ENCODE data around the gene NR2F1-AS1.
"Not testable (repeated sequence)": the region's sequence is repeated elsewhere in the genome, so short reads cannot be mapped to it uniquely, and the experiment has no call there.

Gene NR2F1-AS1

DNA sequence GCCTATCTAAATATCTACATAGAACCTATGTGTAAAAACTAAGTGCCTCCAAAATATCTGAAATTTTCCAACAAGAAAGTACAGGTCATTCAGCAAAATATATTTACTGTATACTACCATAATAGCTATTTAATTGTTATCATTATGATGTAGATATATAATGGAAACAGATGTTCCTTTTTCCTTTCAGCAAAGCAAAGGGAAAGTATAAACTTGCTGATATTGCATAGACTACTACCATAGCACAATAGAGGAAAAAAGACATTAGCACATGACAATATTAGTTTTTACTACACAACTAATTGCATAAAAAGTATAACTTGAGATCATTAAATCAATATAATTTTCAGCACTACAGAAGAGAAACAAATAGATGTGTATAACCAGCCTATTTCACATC lies 14.9 kb downstream of the NR2F1-AS1 start:
- Histone ChIP-seq H3K79me1 (ENCODE audit: low read length) (no peaks in the 10 kb centered on the region), H2BK12ac (ENCODE audit: low read length) (no peak overlapping the region), H3K23ac (ENCODE audit: low read length) (no peak overlapping the region), H3K4me3 (ENCODE audit: low read depth, low read length) (no peak overlapping the region), H4K91ac (ENCODE audit: low read depth, low read length) (no peak overlapping the region), H2BK120ac (ENCODE audit: insufficient read depth, low read length, poor library complexity) (no peak overlapping the region), H3K36me3 (ENCODE audit: control insufficient read depth in 1 of 2, insufficient read depth in 2 of 2, low read length in 2 of 2) (no peaks in the 10 kb centered on the region), H2AFZ (ENCODE audit: insufficient read depth, low read length, poor library complexity) (no peak overlapping the region), H3K14ac (ENCODE audit: low read length) (no peak overlapping the region), H2BK5ac (ENCODE audit: low read depth, low read length, poor library complexity) (no peak overlapping the region), H3K27me3 (ENCODE audit: insufficient read depth, low read length) (peaks cover 17% of the 10 kb centered on the region), H3K79me2 (ENCODE audit: control insufficient read depth, insufficient read depth, low read length, poor library complexity) (no peaks in the 10 kb centered on the region), H3K4ac (ENCODE audit: low read depth, low read length) (no peak overlapping the region), H3K9ac (ENCODE audit: low read length) (no peak overlapping the region), H3K4me1 (ENCODE audit: control insufficient read depth in 1 of 2, insufficient read depth in 2 of 2, low read length in 2 of 2) (peaks cover 3 to 8% of the 10 kb centered on the region in 2 experiments), H2AK5ac (ENCODE audit: low read length) (no peak overlapping the region), H4K8ac (ENCODE audit: low read depth, low read length) (no peak overlapping the region), H3K27ac (ENCODE audit: low read depth, low read length) (no peak overlapping the region), H3K4me2 (ENCODE audit: low read length) (no peak overlapping the region), H3K9me3 (ENCODE audit: insufficient read depth, low read depth, low read length) (peaks cover 3% of the 10 kb centered on the region), H3K18ac (ENCODE audit: low read length) (no peak overlapping the region), H4K12ac (ENCODE audit: low read depth, low read length) (no peak overlapping the region)
- no peak for DNase-seq

DNA sequence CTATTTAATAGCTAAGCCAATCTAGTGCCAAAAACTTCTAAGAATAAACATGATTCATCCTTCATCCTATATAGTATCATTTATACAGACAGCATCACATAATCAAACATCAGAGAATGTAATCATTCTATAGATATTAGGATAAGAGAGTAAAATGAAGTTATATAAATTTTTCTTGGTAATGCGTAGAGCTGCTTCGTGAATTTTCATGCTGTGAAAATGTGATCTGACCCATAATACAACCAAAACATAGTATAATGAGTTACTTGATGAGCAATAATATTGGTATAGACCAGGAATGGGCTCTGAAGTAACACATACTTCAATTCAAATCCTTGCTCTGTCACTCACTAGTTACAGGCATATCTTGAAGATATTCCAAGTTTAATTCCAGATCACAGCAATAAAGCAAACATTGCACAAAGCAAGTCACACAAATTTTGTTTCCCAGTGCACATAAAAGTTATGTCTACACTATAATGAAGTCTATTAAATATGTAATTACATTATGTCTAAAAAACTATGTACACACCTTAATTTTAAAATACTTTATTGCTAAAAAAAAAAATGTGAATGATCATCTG lies 23.9 kb downstream of the NR2F1-AS1 start:
- H3K4me3 ChIP-seq (ENCODE audit: low read depth, low read length) = no peak overlapping the region

DNA sequence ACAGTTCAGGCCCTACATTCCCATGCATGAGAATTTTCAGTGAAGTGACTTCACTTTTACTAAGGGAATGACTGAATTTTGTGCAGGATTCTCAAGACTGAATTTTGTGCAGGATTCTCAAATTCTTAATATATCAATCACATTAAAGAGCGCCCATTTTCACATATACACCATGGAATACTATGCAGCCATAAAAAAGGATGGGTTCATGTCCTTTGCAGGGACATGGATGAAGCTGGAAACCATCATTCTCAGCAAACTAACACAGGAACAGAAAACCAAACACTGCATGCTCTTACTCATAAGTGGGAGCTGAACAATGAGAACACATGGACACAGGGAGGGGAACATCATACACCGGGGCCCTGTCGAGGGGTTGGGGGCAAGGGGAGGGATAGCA lies 31.4 kb downstream of the NR2F1-AS1 start:
- not testable (repeated sequence) for H3K27me3 ChIP-seq (ENCODE audit: insufficient read depth, low read length); H2AK5ac ChIP-seq (ENCODE audit: low read length); H4K8ac ChIP-seq (ENCODE audit: low read depth, low read length); H3K4me3 ChIP-seq (ENCODE audit: low read depth, low read length); H3K79me1 ChIP-seq (ENCODE audit: low read length); H4K91ac ChIP-seq (ENCODE audit: low read depth, low read length); H3K14ac ChIP-seq (ENCODE audit: low read length); H3K4me2 ChIP-seq (ENCODE audit: low read length); H2BK5ac ChIP-seq (ENCODE audit: low read depth, low read length, poor library complexity); H3K4ac ChIP-seq (ENCODE audit: low read depth, low read length); H4K12ac ChIP-seq (ENCODE audit: low read depth, low read length); H2BK12ac ChIP-seq (ENCODE audit: low read length); H2BK120ac ChIP-seq (ENCODE audit: insufficient read depth, low read length, poor library complexity); H3K18ac ChIP-seq (ENCODE audit: low read length); H3K23ac ChIP-seq (ENCODE audit: low read length); H3K27ac ChIP-seq (ENCODE audit: low read depth, low read length); DNase-seq; H3K9ac ChIP-seq (ENCODE audit: low read length); H2AFZ ChIP-seq (ENCODE audit: insufficient read depth, low read length, poor library complexity); H3K36me3 ChIP-seq (ENCODE audit: control insufficient read depth in 1 of 2, insufficient read depth in 2 of 2, low read length in 2 of 2); H3K4me1 ChIP-seq (ENCODE audit: control insufficient read depth in 1 of 2, insufficient read depth in 2 of 2, low read length in 2 of 2); H3K9me3 ChIP-seq (ENCODE audit: insufficient read depth, low read depth, low read length); H3K79me2 ChIP-seq (ENCODE audit: control insufficient read depth, insufficient read depth, low read length, poor library complexity)
- whole genome bisulfite sequencing (ENCODE audit: extremely low coverage, insufficient coverage, insufficient read length) = no CpG with 5 or more reads among the region's 3 CpGs

More for the DNA sequence above, 23.9 kb downstream of the NR2F1-AS1 start:
- no peak overlapping the region for H2AFZ ChIP-seq (ENCODE audit: insufficient read depth, low read length, poor library complexity)
- H3K9ac ChIP-seq (ENCODE audit: low read length) = no peak overlapping the region
- H2BK5ac ChIP-seq (ENCODE audit: low read depth, low read length, poor library complexity) = no peak overlapping the region
- H3K4me1 ChIP-seq (ENCODE audit: control insufficient read depth in 1 of 2, insufficient read depth in 2 of 2, low read length in 2 of 2) = no peaks in the 10 kb centered on the region
- no peak overlapping the region for H4K8ac ChIP-seq (ENCODE audit: low read depth, low read length)
- H3K4ac ChIP-seq (ENCODE audit: low read depth, low read length) = no peak overlapping the region
- H3K36me3 ChIP-seq (ENCODE audit: control insufficient read depth in 1 of 2, insufficient read depth in 2 of 2, low read length in 2 of 2) = no peaks in the 10 kb centered on the region
- no peak overlapping the region for H3K4me2 ChIP-seq (ENCODE audit: low read length)
- H3K18ac ChIP-seq (ENCODE audit: low read length) = no peak overlapping the region
- no peak overlapping the region for H2BK12ac ChIP-seq (ENCODE audit: low read length)
- H3K9me3 ChIP-seq (ENCODE audit: insufficient read depth, low read depth, low read length) = no peaks in the 10 kb centered on the region
- H2AK5ac ChIP-seq (ENCODE audit: low read length) = no peak overlapping the region
- no peak overlapping the region for H3K23ac ChIP-seq (ENCODE audit: low read length)
- H3K27me3 ChIP-seq (ENCODE audit: insufficient read depth, low read length) = no peaks in the 10 kb centered on the region
- no peak overlapping the region for H2BK120ac ChIP-seq (ENCODE audit: insufficient read depth, low read length, poor library complexity)
- 100% methylated on average over 1 of the region's 2 CpGs for WGBS (ENCODE audit: extremely low coverage, insufficient coverage, insufficient read length)
- H3K27ac ChIP-seq (ENCODE audit: low read depth, low read length) = no peak overlapping the region
- no peak overlapping the region for H4K91ac ChIP-seq (ENCODE audit: low read depth, low read length)
- no peaks in the 10 kb centered on the region for H3K79me1 ChIP-seq (ENCODE audit: low read length)
- H3K14ac ChIP-seq (ENCODE audit: low read length) = no peak overlapping the region
- DNase-seq = no peak
- H4K12ac ChIP-seq (ENCODE audit: low read depth, low read length) = no peak overlapping the region
- no peaks in the 10 kb centered on the region for H3K79me2 ChIP-seq (ENCODE audit: control insufficient read depth, insufficient read depth, low read length, poor library complexity)

DNA sequence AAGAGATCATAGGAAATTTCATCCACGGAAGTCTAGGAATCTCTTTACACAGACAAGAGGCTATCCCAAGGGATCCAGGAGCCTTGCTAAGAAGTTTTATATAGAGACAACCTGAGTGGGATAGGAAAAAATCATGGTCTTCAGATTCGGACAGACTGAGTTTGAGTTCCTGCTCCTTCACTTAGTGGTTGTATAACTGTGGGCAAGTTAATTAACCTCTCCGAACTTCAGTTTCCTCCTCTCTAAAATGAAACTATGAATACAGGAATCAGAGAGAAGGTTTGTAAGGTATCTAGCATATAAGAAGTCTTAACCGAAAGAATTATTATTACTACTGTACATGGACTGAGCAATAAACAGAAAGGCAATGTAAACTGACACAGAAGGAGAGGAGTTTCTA lies 35.1 kb downstream of the NR2F1-AS1 start:
- Histone ChIP-seq H3K4me3 (ENCODE audit: low read depth, low read length) (no peak overlapping the region), H3K4me2 (ENCODE audit: low read length) (no peak overlapping the region), H2AK5ac (ENCODE audit: low read length) (no peak overlapping the region), H3K79me2 (ENCODE audit: control insufficient read depth, insufficient read depth, low read length, poor library complexity) (no peaks in the 10 kb centered on the region), H2BK12ac (ENCODE audit: low read length) (no peak overlapping the region), H3K18ac (ENCODE audit: low read length) (no peak overlapping the region), H3K9me3 (ENCODE audit: insufficient read depth, low read depth, low read length) (no peaks in the 10 kb centered on the region), H2BK5ac (ENCODE audit: low read depth, low read length, poor library complexity) (no peak overlapping the region), H4K91ac (ENCODE audit: low read depth, low read length) (no peak overlapping the region), H3K14ac (ENCODE audit: low read length) (no peak overlapping the region), H3K79me1 (ENCODE audit: low read length) (no peaks in the 10 kb centered on the region), H3K27ac (ENCODE audit: low read depth, low read length) (no peak overlapping the region), H3K27me3 (ENCODE audit: insufficient read depth, low read length) (no peaks in the 10 kb centered on the region), H4K12ac (ENCODE audit: low read depth, low read length) (no peak overlapping the region), H2AFZ (ENCODE audit: insufficient read depth, low read length, poor library complexity) (no peak overlapping the region), H4K8ac (ENCODE audit: low read depth, low read length) (no peak overlapping the region), H2BK120ac (ENCODE audit: insufficient read depth, low read length, poor library complexity) (no peak overlapping the region), H3K4ac (ENCODE audit: low read depth, low read length) (no peak overlapping the region), H3K4me1 (ENCODE audit: control insufficient read depth in 1 of 2, insufficient read depth in 2 of 2, low read length in 2 of 2) (no peaks in the 10 kb centered on the region), H3K9ac (ENCODE audit: low read length) (no peak overlapping the region), H3K36me3 (ENCODE audit: control insufficient read depth in 1 of 2, insufficient read depth in 2 of 2, low read length in 2 of 2) (no peaks in the 10 kb centered on the region), H3K23ac (ENCODE audit: low read length) (no peak overlapping the region)
- DNase-seq = no peak
- WGBS (ENCODE audit: extremely low coverage, insufficient coverage, insufficient read length) = no CpG with 5 or more reads among the region's 4 CpGs
